ENCODE results near the gene PRSS21. TPM values are rescaled to one million over a fixed set of nuclear protein-coding genes. Genes with fewer than 3 reads are reported as not detected.

The PRSS21 gene
- total RNA-seq, 1 donor from 2014 or later = 4.5 TPM

DNA sequence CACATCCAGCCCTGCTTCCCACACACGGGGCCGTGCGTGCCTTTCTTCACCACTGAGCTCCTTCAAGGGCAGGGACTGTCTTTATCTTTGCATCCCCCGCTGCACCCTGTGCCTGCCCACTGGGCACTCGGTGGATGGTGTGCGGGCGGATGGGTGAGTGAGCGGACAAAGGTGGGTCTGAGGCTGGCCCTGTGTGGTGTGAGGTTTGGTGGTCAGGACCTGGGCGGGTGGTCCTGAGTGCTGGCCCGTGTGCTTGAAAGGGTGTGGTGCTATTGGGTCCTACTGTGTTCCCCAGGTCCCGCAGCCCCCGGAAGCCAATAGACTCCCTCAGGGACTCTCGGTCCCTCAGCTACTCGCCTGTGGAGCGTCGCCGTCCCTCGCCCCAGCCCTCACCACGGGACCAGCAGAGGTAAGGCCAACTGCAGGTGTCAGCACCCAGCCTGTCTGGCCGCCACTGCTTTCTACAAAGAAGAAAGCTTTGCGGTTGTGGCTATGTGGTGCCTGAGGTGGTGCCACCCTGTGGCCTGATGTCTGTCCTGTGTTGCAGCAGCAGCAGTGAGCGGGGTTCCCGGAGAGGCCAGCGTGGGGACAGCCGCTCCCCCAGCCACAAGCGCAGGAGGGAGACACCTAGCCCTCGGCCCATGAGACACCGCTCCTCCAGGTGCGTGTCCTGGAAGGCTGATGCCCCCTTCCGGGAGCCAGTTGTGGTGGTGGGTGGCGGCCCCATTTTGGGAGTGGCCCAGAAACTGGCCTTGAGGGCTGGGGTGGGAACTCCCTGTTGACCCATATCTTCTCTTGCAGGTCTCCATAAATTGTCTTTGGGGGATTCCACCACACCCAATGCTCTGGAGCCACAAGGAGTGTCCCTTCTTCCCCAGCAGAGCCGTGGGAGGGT lies 46.7 kb upstream of the PRSS21 start:
- FAIRE-seq (no peak), DNase-seq (ENCODE audit: low read depth) (no peak)
- H3K4me3 ChIP-seq (ENCODE audit: low read depth, low read length) = no peak overlapping the region
- no peaks in the 10 kb centered on the region for H3K27me3 ChIP-seq (ENCODE audit: control insufficient read depth, insufficient read depth, low read length)
- TF ChIP-seq CTCF (IDR thresholded peaks at IDR 0.05; ENCODE audit: insufficient read depth, low read length, severe bottlenecking) = peak; percentile 9
- H3K36me3 ChIP-seq (ENCODE audit: control insufficient read depth, insufficient read depth, low read length) = peaks cover 56% of the 10 kb centered on the region

DNA sequence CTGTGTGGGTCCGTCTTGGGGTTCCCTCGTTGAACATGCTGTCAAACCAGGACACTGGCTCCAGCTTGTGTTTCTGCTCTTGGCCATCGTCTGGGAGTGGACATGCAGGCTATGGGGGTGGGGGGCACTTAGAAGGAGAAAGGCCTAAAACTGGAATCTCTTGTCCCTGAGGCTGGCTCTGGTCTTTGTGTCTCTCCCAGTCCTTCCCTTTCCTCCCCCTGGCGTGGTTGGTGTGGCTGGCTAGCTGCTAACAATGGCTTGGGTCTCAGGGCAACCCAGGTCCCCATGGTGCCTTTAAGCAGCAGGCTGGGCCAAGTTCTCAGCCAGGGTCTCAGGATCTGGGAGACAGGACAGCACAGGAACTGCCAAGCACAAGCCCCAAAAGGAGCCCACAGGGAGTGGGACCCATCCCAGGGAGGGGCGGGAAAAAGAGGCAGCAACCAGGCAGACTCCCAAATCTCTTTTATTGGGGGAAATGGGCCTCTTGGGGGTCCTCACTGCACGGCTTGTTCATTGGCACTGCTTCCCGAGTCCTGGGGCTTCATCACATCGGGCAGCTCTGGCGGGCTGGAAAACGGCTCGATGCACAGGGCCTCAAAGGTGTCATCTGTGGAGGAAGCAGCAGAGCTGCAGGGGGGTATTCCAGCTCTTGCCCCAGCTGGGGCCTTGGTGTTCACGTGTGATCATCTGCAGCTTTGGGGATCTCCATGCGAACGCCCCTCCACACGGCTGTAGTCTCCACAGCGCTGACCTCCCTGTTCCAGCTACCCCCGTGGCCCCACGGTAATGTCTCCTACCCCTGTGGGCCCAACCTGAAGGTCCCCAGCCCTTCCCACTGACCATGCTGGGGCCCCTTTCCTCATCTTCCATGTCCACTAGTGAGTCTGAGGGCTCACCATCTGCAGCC lies 45.3 kb upstream of the PRSS21 start:
- FAIRE-seq (no peak), DNase-seq (ENCODE audit: low read depth) (no peak)
- TF ChIP-seq CTCF (IDR thresholded peaks at IDR 0.05; ENCODE audit: insufficient read depth, low read length, severe bottlenecking) = no peak
- Histone ChIP-seq H3K36me3 (ENCODE audit: control insufficient read depth, insufficient read depth, low read length) (peaks cover 47% of the 10 kb centered on the region), H3K27me3 (ENCODE audit: control insufficient read depth, insufficient read depth, low read length) (no peaks in the 10 kb centered on the region), H3K4me3 (ENCODE audit: low read depth, low read length) (no peak overlapping the region)

- Histone ChIP-seq H3K4me3 (ENCODE audit: low read depth, low read length) (no peak overlapping the region), H3K36me3 (ENCODE audit: control insufficient read depth, insufficient read depth, low read length) (peaks cover 38% of the 10 kb centered on the region), H3K27me3 (ENCODE audit: control insufficient read depth, insufficient read depth, low read length) (no peaks in the 10 kb centered on the region)
- FAIRE-seq (no peak), DNase-seq (ENCODE audit: low read depth) (no peak)
- TF ChIP-seq CTCF (IDR thresholded peaks at IDR 0.05; ENCODE audit: insufficient read depth, low read length, severe bottlenecking) = no peak
Observed at GRCh38 chr16:2773188-2773968, 43.7 kb upstream of the PRSS21 start.

DNA sequence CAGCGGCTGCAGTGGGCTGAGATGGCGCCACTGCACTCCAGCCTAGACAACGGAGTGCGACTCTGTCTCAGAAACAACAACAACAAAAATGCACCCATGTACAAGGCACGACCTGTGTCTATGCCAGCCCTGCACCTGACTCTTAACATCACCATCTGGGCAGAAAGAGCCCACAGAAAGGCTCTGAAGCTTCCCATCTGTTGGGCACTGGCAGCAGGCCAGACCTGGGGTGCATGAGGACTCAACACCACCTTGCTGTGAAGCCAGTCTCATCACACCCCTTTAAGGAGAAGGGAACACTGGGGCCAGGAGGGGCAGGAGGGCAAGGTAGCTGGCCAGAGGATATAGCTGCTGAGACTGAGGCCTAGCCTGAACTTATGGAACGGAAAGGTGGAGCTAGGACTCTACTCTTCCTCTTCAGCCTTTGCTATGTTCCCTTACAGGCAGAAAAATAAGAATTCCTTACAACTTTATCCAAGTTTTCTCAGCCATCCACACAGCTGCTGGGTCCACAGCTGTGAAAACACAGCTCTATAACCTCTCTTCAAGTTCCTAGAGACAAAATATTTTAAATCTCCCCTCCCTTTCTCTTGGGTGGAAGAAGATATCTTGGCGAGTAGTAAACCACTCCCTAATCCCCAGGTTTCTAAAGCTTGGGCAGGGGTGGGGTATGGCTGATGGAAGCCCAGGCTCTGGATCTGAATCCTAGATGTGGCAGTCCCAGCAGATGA lies 42.7 kb upstream of the PRSS21 start:
- FAIRE-seq = no peak
- DNase-seq (ENCODE audit: low read depth) = no peak
- Histone ChIP-seq H3K36me3 (ENCODE audit: control insufficient read depth, insufficient read depth, low read length) (peaks cover 31% of the 10 kb centered on the region), H3K27me3 (ENCODE audit: control insufficient read depth, insufficient read depth, low read length) (no peaks in the 10 kb centered on the region), H3K4me3 (ENCODE audit: low read depth, low read length) (no peak overlapping the region)
- TF ChIP-seq CTCF (IDR thresholded peaks at IDR 0.05; ENCODE audit: insufficient read depth, low read length, severe bottlenecking) = no peak

DNA sequence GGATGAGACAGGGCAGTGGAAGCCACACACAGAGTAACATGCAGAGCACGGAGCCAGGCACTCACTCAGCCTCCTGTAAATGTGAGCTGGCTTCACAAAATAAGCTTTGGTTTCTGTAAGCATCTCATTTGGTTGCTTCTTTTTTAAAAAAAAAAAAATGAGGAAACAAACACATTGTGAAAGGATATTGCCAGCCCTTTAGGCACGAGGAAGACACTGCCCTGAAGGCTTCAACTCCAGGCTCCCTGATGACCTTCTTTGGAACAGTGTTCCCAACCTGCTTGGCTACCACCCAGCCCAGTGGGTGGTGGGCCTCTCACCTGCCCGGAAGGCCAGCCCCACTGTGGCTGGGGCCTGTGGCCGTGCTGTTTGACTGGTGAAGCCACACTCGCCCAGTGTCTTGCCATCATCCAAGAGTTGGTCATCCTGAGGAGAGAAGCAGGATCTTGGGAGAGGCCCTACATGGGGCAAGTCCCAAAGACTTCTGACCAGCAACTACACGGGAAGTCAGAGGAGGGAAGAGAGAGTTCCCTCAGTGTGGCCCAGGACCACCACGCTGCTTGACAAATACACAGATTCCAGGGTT lies 41.8 kb upstream of the PRSS21 start:
- H3K36me3 ChIP-seq (ENCODE audit: control insufficient read depth, insufficient read depth, low read length) = peaks cover 23% of the 10 kb centered on the region
- H3K4me3 ChIP-seq (ENCODE audit: low read depth, low read length) = no peak overlapping the region
- no peaks in the 10 kb centered on the region for H3K27me3 ChIP-seq (ENCODE audit: control insufficient read depth, insufficient read depth, low read length)
- DNase-seq (ENCODE audit: low read depth) (no peak), FAIRE-seq (no peak)
- no peak for TF ChIP-seq CTCF (IDR thresholded peaks at IDR 0.05; ENCODE audit: insufficient read depth, low read length, severe bottlenecking)
